Fibroblast of lung (primary cell): Measurements from ENCODE around the gene TLN1. TPM values are rescaled to one million over a fixed set of nuclear protein-coding genes. Genes with fewer than 3 reads are reported as not detected.

Experiments used
- DNase-seq, 2 donors: peaks; one replicate each; pipeline versions ENCODE4 v3.0.0 to v3.0.0-alpha.2; 2010; ENCODE audit warnings: low read depth in 2 of 2
- H2AFZ ChIP-seq: 2 replicates; pipeline ENCODE4 v1.5.1; 2012; ENCODE audit warnings: low read length, control low read depth, inconsistent platforms
- H3K27ac ChIP-seq: 2 replicates; pipeline ENCODE4 v1.5.1; 2011; ENCODE audit warnings: low read length, control low read depth; ENCODE audit not compliant: insufficient read depth
- H3K27me3 ChIP-seq: 2 replicates; pipeline ENCODE4 v1.5.1; 2011; ENCODE audit warnings: mild to moderate bottlenecking, low read length; ENCODE audit not compliant: control insufficient read depth, insufficient read depth
- H3K36me3 ChIP-seq: 2 replicates; pipeline ENCODE4 v1.5.1; 2011; ENCODE audit warnings: low read length; ENCODE audit not compliant: control insufficient read depth, insufficient read depth
- H3K4me1 ChIP-seq: 2 replicates; pipeline ENCODE4 v1.5.1; 2011; ENCODE audit warnings: low read length; ENCODE audit not compliant: control insufficient read depth, insufficient read depth; ENCODE audit errors: extremely low read depth
- H3K4me2 ChIP-seq: 2 replicates; pipeline ENCODE4 v1.5.1; 2011; ENCODE audit warnings: low read length, control low read depth; ENCODE audit not compliant: insufficient read depth; ENCODE audit errors: extremely low read depth
- H3K4me3 ChIP-seq, 4 experiments: fragments of 200-600 bp in 1 of 4; sonication (generic) in 1 of 4; replicated peaks in 1 of 4; 2 replicates each; pipeline ENCODE4 v1.5.1; 2011 to 2016; ENCODE audit warnings: low read length in 4 of 4, low read depth in 3 of 4, mild to moderate bottlenecking in 3 of 4, control low read depth in 2 of 4, inconsistent platforms in 1 of 4, mixed read lengths in 1 of 4; ENCODE audit not compliant: insufficient read depth in 1 of 4; ENCODE audit errors: control extremely low read depth in 1 of 4
- H3K79me2 ChIP-seq: 2 replicates; pipeline ENCODE4 v1.5.1; 2012; ENCODE audit warnings: mild to moderate bottlenecking, low read length, inconsistent platforms; ENCODE audit not compliant: control insufficient read depth, insufficient read depth
- H3K9ac ChIP-seq: 2 replicates; pipeline ENCODE4 v1.5.1; 2011; ENCODE audit warnings: mild to moderate bottlenecking, low read length, control low read depth; ENCODE audit not compliant: insufficient read depth
- H3K9me3 ChIP-seq: 2 replicates; pipeline ENCODE4 v1.5.1; 2012; ENCODE audit warnings: low read depth, low read length; ENCODE audit not compliant: control insufficient read depth, insufficient read depth
- H4K20me1 ChIP-seq: 2 replicates; pipeline ENCODE4 v1.5.1; 2011; ENCODE audit warnings: low read length; ENCODE audit not compliant: control insufficient read depth, insufficient read depth; ENCODE audit errors: extremely low read depth
- EZH2 ChIP-seq: IDR thresholded peaks from 2 replicates; pipeline ENCODE4 v1.5.1; 2012; ENCODE audit warnings: low read length, control low read depth, mild to moderate bottlenecking; ENCODE audit errors: missing control alignments
- polyA plus RNA-seq, 2 donors: library from polyadenylated mRNA; depleted of rRNA in 1 of 2; stranded (reverse) in 1 of 2; unstranded in 1 of 2; fragments of >200 nt; gene quantifications; 2 replicates each; pipeline ENCODE4 v1.2.1, GENCODE V29; 2011 to 2012; ENCODE audit warnings: missing spikeins in 1 of 2
- total RNA-seq: library from RNA; depleted of rRNA; stranded (reverse); fragments of >200 nt; gene quantifications from 2 replicates; pipeline ENCODE4 v1.2.1, GENCODE V29; 2014
- TF ChIP-seq, protein P1 (sequence below), 2 donors: IDR thresholded peaks in 1 of 2; conservative IDR thresholded peaks in 1 of 2; 1 replicate in 1 of 2; 2 replicates in 1 of 2; pipeline ENCODE4 v1.5.1; 2011 to 2012; ENCODE audit warnings: low read length in 2 of 2, control low read depth in 1 of 2, inconsistent platforms in 1 of 2, low read depth in 1 of 2, mild to moderate bottlenecking in 1 of 2

The TLN1 gene
- total and polyA plus RNA-seq, 2 donors (not counting 1 experiment from before 2014, with no cell fraction given) = 214 to 405 TPM

DNA sequence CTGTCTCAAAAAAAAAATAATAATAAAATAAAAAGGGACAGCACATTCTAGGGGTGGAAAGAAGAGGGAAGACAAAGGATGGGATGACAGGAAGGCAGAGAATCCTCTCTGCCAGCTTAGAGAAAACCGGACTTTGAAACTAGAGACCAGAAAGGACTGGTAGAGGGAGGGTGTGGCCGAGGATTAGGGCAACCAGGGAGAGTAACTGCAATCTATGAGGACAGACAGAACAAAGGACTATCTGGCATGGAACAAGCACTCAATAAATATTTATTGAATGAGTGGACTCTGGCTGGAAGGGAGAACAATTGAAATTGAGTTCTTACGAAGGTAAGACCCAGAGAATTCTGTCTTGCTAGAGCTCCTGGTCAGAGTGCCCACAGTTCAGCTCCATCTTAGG is 14.6 kb upstream of the TLN1 start:
- no peak overlapping the region for H3K9ac ChIP-seq
- H3K27ac ChIP-seq = no peak overlapping the region
- H4K20me1 ChIP-seq = peaks cover 2% of the 10 kb centered on the region
- no peak overlapping the region for H2AFZ ChIP-seq
- no peaks in the 10 kb centered on the region for H3K27me3 ChIP-seq
- peak overlapping the region; percentile 84 to 97 (median 92) for H3K4me3 ChIP-seq
- DNase-seq = no peak
- no peaks in the 10 kb centered on the region for H3K9me3 ChIP-seq
- peaks cover 7% of the 10 kb centered on the region for H3K4me1 ChIP-seq
- peak overlapping the region; percentile 61 for H3K4me2 ChIP-seq
- peaks cover 15% of the 10 kb centered on the region for H3K36me3 ChIP-seq
- H3K79me2 ChIP-seq = peaks cover 41% of the 10 kb centered on the region
- TF ChIP-seq, protein P1, sequence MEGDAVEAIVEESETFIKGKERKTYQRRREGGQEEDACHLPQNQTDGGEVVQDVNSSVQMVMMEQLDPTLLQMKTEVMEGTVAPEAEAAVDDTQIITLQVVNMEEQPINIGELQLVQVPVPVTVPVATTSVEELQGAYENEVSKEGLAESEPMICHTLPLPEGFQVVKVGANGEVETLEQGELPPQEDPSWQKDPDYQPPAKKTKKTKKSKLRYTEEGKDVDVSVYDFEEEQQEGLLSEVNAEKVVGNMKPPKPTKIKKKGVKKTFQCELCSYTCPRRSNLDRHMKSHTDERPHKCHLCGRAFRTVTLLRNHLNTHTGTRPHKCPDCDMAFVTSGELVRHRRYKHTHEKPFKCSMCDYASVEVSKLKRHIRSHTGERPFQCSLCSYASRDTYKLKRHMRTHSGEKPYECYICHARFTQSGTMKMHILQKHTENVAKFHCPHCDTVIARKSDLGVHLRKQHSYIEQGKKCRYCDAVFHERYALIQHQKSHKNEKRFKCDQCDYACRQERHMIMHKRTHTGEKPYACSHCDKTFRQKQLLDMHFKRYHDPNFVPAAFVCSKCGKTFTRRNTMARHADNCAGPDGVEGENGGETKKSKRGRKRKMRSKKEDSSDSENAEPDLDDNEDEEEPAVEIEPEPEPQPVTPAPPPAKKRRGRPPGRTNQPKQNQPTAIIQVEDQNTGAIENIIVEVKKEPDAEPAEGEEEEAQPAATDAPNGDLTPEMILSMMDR (conservative IDR thresholded peaks at IDR 0.05 in 1 of 2, IDR thresholded peaks at IDR 0.05 in 1 of 2; ENCODE audit: low read depth in 1 of 2, low read length in 2 of 2) = no peak
- no peak for TF ChIP-seq EZH2

DNA sequence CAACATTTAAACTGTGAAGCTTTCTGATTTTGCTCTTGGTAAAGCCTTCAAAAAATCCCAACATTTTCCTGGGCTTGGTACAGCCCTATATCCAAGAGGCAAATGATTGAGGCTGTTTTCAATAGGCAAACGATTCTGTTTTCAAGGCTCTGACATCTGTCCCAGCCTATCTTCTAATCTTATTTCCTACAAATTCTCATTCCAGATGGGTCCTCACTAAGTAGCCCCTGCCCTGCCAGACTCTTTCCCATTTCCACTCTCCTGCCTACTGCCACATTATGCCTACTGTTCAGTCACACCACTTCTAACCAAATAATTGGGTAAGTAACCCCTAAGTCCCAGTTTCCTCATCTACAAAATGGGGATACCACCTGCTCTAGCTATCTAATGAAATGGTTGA is 13.6 kb upstream of the TLN1 start:
- Histone ChIP-seq H3K9ac (no peak overlapping the region), H3K79me2 (peaks cover 41% of the 10 kb centered on the region)

DNA sequence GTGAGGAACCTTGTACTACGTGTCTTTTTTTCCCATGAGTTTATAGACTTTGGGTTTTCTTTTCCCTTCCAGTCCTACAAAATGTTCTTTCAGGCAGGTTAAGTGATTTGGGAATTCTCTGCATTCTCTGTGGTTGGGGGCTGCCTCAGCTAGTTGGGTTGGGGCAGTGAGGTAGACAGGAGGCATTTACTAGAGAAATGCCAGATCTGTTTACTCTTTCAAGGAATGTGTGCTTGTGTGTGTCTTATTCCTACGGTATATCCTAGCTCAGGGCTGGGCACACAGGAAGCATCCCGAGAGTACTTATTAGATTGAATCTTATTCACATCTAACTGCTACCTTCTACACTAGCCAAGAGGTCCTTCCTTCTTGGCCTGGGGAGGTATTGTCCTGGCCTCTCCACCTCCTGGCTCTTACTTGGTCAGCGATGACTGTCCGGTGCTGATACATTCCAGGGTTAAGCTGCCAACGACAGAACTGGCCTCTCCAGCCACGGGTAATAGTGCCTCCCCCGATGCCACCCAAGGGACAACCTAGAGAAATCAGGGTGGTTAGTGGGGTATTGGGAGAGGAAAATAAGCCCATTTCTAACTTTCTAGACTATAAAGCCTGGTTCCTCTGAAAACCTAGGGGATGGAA is 12.0 kb upstream of the TLN1 start:
- Histone ChIP-seq H3K79me2 (peaks cover 36% of the 10 kb centered on the region), H3K4me3 (no peak overlapping the region), H3K36me3 (peaks cover 28% of the 10 kb centered on the region)

More for the DNA sequence above, 13.6 kb upstream of the TLN1 start:
- Histone ChIP-seq H3K9me3 (no peaks in the 10 kb centered on the region), H3K27me3 (no peaks in the 10 kb centered on the region), H4K20me1 (peaks cover 2% of the 10 kb centered on the region), H3K4me3 (peak overlapping the region in 2 of 4 experiments; percentile 23 to 97), H3K36me3 (peaks cover 17% of the 10 kb centered on the region), H2AFZ (no peak overlapping the region), H3K4me2 (peak overlapping the region; percentile 51), H3K27ac (no peak overlapping the region), H3K4me1 (peaks cover 7% of the 10 kb centered on the region)
- DNase-seq = no peak
- TF ChIP-seq, protein P1 (conservative IDR thresholded peaks at IDR 0.05 in 1 of 2, IDR thresholded peaks at IDR 0.05 in 1 of 2; ENCODE audit: low read depth in 1 of 2, low read length in 2 of 2) = no peak
- no peak for TF ChIP-seq EZH2

More for the DNA sequence above, 12.0 kb upstream of the TLN1 start:
- Histone ChIP-seq H4K20me1 (peaks cover 2% of the 10 kb centered on the region), H3K27me3 (no peaks in the 10 kb centered on the region), H3K9me3 (no peaks in the 10 kb centered on the region), H3K27ac (no peak overlapping the region), H3K4me2 (no peak overlapping the region), H3K9ac (no peak overlapping the region), H3K4me1 (peaks cover 4% of the 10 kb centered on the region), H2AFZ (no peak overlapping the region)
- TF ChIP-seq, protein P1 (conservative IDR thresholded peaks at IDR 0.05 in 1 of 2, IDR thresholded peaks at IDR 0.05 in 1 of 2; ENCODE audit: low read depth in 1 of 2, low read length in 2 of 2) = no peak
- no peak for TF ChIP-seq EZH2
- no peak for DNase-seq
